ENCODE results near the gene PRF1. TPM values are rescaled to one million over a fixed set of nuclear protein-coding genes. Genes with fewer than 3 reads are reported as not detected.

Gene PRF1
- total and polyA plus RNA-seq, 7 experiments from 2014 or later = 8.1 to 198 (median 27.6) TPM

GRCh38 chr10:70576803-70577517 is 25.6 kb downstream of the PRF1 start:
- ChIA-PET POLR2A (no interaction called here), CTCF (no interaction called here)
- peaks cover 43 to 67% (median 48%) of the 10 kb centered on the region in 7 donors for H3K4me1 Mint-ChIP-seq
- intact Hi-C loops (cut with micrococcal nuclease) = loop anchor here in 1 of 2 donors (10.0 kb wide), 1 partner anchor 88 kb away; no protein-coding TSS in a partner anchor
- peaks cover 0 to 1% (median 0%) of the 10 kb centered on the region in 5 donors for H3K27me3 Mint-ChIP-seq
- H3K36me3 Mint-ChIP-seq = peaks cover 0 to 2% (median 0%) of the 10 kb centered on the region in 5 donors
- Histone ChIP-seq H3K36me3 (ENCODE audit: control insufficient read depth in 2 of 3, insufficient read depth in 3 of 3, low read length in 3 of 3) (no peaks in the 10 kb centered on the region), H3K27ac (ENCODE audit: low read depth, low read length) (no peak overlapping the region), H3K4me1 (ENCODE audit: control insufficient read depth in 2 of 2, insufficient read depth in 2 of 2, low read length in 2 of 2) (peaks cover 34 to 47% of the 10 kb centered on the region in 2 donors), H3K9me3 (ENCODE audit: control insufficient read depth in 2 of 3, low read length in 3 of 3) (no peaks in the 10 kb centered on the region), H3K4me3 (ENCODE audit: low read length) (no peak overlapping the region), H3K27me3 (ENCODE audit: control insufficient read depth in 2 of 2, insufficient read depth in 2 of 2, low read length in 2 of 2) (no peaks in the 10 kb centered on the region)
- DNase-seq = no peak
- peak overlapping the region in 9 of 10 donors; percentile 4 to 61 (median 38) for H3K4me3 Mint-ChIP-seq
- ATAC-seq = no peak
- H3K9me3 Mint-ChIP-seq = peaks cover 0 to 2% (median 0%) of the 10 kb centered on the region in 11 donors
- H3K27ac Mint-ChIP-seq = peak overlapping the region; percentile 14 to 83 (median 54)

- no peak overlapping the region for H3K4me3 ChIP-seq (ENCODE audit: low read length)
- POLR2A ChIA-PET = no interaction called here
- peak; percentile 77 for ATAC-seq
Measured at GRCh38 chr10:70575874-70576802, 26.4 kb downstream of the PRF1 start.

GRCh38 chr10:70575486-70575873 is 27.1 kb downstream of the PRF1 start:
- H3K4me3 ChIP-seq (ENCODE audit: low read length) = no peak overlapping the region
- intact Hi-C loops (cut with micrococcal nuclease) = loop anchor here in 1 of 2 donors (10.0 kb wide), 1 partner anchor 89 kb away; no protein-coding TSS in a partner anchor

More at GRCh38 chr10:70575874-70576802, 26.4 kb downstream of the PRF1 start:
- Mint-ChIP-seq H3K27ac (peak overlapping the region in 8 of 9 donors; percentile 2 to 84 (median 66)), H3K27me3 (peaks cover 0 to 1% (median 0%) of the 10 kb centered on the region in 5 donors), H3K9me3 (peaks cover 0 to 2% (median 0%) of the 10 kb centered on the region in 11 donors), H3K4me3 (peak overlapping the region in 9 of 10 donors; percentile 4 to 53 (median 26)), H3K36me3 (peaks cover 0 to 2% (median 0%) of the 10 kb centered on the region in 5 donors), H3K4me1 (peaks cover 44 to 64% (median 48%) of the 10 kb centered on the region in 7 donors)
- Histone ChIP-seq H3K36me3 (ENCODE audit: control insufficient read depth in 2 of 3, insufficient read depth in 3 of 3, low read length in 3 of 3) (no peaks in the 10 kb centered on the region), H3K27ac (ENCODE audit: low read depth, low read length) (no peak overlapping the region), H3K27me3 (ENCODE audit: control insufficient read depth in 2 of 2, insufficient read depth in 2 of 2, low read length in 2 of 2) (no peaks in the 10 kb centered on the region), H3K4me1 (ENCODE audit: control insufficient read depth in 2 of 2, insufficient read depth in 2 of 2, low read length in 2 of 2) (peaks cover 34 to 47% of the 10 kb centered on the region in 2 donors), H3K9me3 (ENCODE audit: control insufficient read depth in 2 of 3, low read length in 3 of 3) (no peaks in the 10 kb centered on the region)
- intact Hi-C loops (cut with micrococcal nuclease) = loop anchor here in 1 of 2 donors (10.0 kb wide), 1 partner anchor 89 kb away; no protein-coding TSS in a partner anchor
- CTCF ChIA-PET = no interaction called here
- DNase-seq = no peak

GRCh38 chr10:70573599-70574506 is 28.7 kb downstream of the PRF1 start:
- Mint-ChIP-seq H3K9me3 (no peaks in the 10 kb centered on the region), H3K27ac (peak overlapping the region in 4 of 9 donors; percentile 26 to 56 (median 39)), H3K4me3 (no peak overlapping the region), H3K36me3 (peaks cover 0 to 2% (median 0%) of the 10 kb centered on the region in 5 donors), H3K4me1 (peaks cover 32 to 52% (median 34%) of the 10 kb centered on the region in 7 donors), H3K27me3 (peaks cover 0 to 1% (median 0%) of the 10 kb centered on the region in 5 donors)
- no peak for DNase-seq
- Histone ChIP-seq H3K4me1 (ENCODE audit: control insufficient read depth in 2 of 2, insufficient read depth in 2 of 2, low read length in 2 of 2) (peaks cover 25 to 30% of the 10 kb centered on the region in 2 donors), H3K36me3 (ENCODE audit: control insufficient read depth in 2 of 3, insufficient read depth in 3 of 3, low read length in 3 of 3) (no peaks in the 10 kb centered on the region), H3K27me3 (ENCODE audit: control insufficient read depth in 2 of 2, insufficient read depth in 2 of 2, low read length in 2 of 2) (no peaks in the 10 kb centered on the region), H3K9me3 (ENCODE audit: control insufficient read depth in 2 of 3, low read length in 3 of 3) (no peaks in the 10 kb centered on the region), H3K4me3 (ENCODE audit: low read length) (no peak overlapping the region), H3K27ac (ENCODE audit: low read depth, low read length) (no peak overlapping the region)
- CTCF ChIA-PET = no interaction called here
- no peak for ATAC-seq
- intact Hi-C loops (cut with micrococcal nuclease) = loop anchor here in 1 of 2 donors (10.0 kb wide), 1 partner anchor 91 kb away; no protein-coding TSS in a partner anchor
- POLR2A ChIA-PET = no interaction called here

More at GRCh38 chr10:70575486-70575873, 27.1 kb downstream of the PRF1 start:
- ChIA-PET CTCF (no interaction called here), POLR2A (no interaction called here)
- peaks cover 34 to 46% of the 10 kb centered on the region in 2 donors for H3K4me1 ChIP-seq (ENCODE audit: control insufficient read depth in 2 of 2, insufficient read depth in 2 of 2, low read length in 2 of 2)
- ATAC-seq (no peak), DNase-seq (no peak)
- Mint-ChIP-seq H3K4me1 (peaks cover 44 to 64% (median 48%) of the 10 kb centered on the region in 7 donors), H3K27me3 (peaks cover 0 to 1% (median 0%) of the 10 kb centered on the region in 5 donors), H3K9me3 (peaks cover 0 to 2% (median 0%) of the 10 kb centered on the region in 11 donors), H3K27ac (peak overlapping the region in 8 of 9 donors; percentile 2 to 84 (median 39)), H3K36me3 (peaks cover 0 to 2% (median 0%) of the 10 kb centered on the region in 5 donors), H3K4me3 (peak overlapping the region in 4 of 10 donors; percentile 1 to 26 (median 3))
- H3K9me3 ChIP-seq (ENCODE audit: control insufficient read depth in 2 of 3, low read length in 3 of 3) = no peaks in the 10 kb centered on the region
- no peaks in the 10 kb centered on the region for H3K27me3 ChIP-seq (ENCODE audit: control insufficient read depth in 2 of 2, insufficient read depth in 2 of 2, low read length in 2 of 2)
- no peak overlapping the region for H3K27ac ChIP-seq (ENCODE audit: low read depth, low read length)
- no peaks in the 10 kb centered on the region for H3K36me3 ChIP-seq (ENCODE audit: control insufficient read depth in 2 of 3, insufficient read depth in 3 of 3, low read length in 3 of 3)

GRCh38 chr10:70571636-70572439 is 30.7 kb downstream of the PRF1 start:
- intact Hi-C loops (cut with micrococcal nuclease) = loop anchor here in 1 of 2 donors (10.0 kb wide), 1 partner anchor 93 kb away; no protein-coding TSS in a partner anchor
- POLR2A ChIA-PET = no interaction called here
- no peak overlapping the region for H3K4me3 Mint-ChIP-seq

More at GRCh38 chr10:70571636-70572439, 30.7 kb downstream of the PRF1 start:
- Mint-ChIP-seq H3K36me3 (peaks cover 0 to 2% (median 0%) of the 10 kb centered on the region in 5 donors), H3K27ac (peak overlapping the region in 2 of 9 donors; percentile 21 to 46), H3K9me3 (no peaks in the 10 kb centered on the region), H3K4me1 (peaks cover 12 to 31% (median 14%) of the 10 kb centered on the region in 7 donors), H3K27me3 (no peaks in the 10 kb centered on the region)
- ATAC-seq = no peak
- Histone ChIP-seq H3K27ac (ENCODE audit: low read depth, low read length) (no peak overlapping the region), H3K4me1 (ENCODE audit: control insufficient read depth in 2 of 2, insufficient read depth in 2 of 2, low read length in 2 of 2) (peaks cover 10 to 12% of the 10 kb centered on the region in 2 donors), H3K4me3 (ENCODE audit: low read length) (no peak overlapping the region), H3K27me3 (ENCODE audit: control insufficient read depth in 2 of 2, insufficient read depth in 2 of 2, low read length in 2 of 2) (no peaks in the 10 kb centered on the region), H3K36me3 (ENCODE audit: control insufficient read depth in 2 of 3, insufficient read depth in 3 of 3, low read length in 3 of 3) (no peaks in the 10 kb centered on the region), H3K9me3 (ENCODE audit: control insufficient read depth in 2 of 3, low read length in 3 of 3) (no peaks in the 10 kb centered on the region)
- CTCF ChIA-PET = interaction anchor here (0.6 kb wide), 1 partner anchor 27 kb away, joined by 3 read pairs; no protein-coding TSS in a partner anchor
- no peak for DNase-seq

All from naive thymus-derived CD4-positive, alpha-beta T cell (primary cell).